Germinal center (tissue), 1 donor: ENCODE results near the gene KLK5.
"Not testable (repeated sequence)": the region's sequence is repeated elsewhere in the genome, so short reads cannot be mapped to it uniquely, and the experiment has no call there.

Source experiments
- DNase-seq: peaks from one replicate; pipeline ENCODE4 v3.0.0; 2012; ENCODE audit warnings: mixed read lengths, low spot score

The KLK5 gene

GRCh38 chr19:50921426-50922316 is 31.2 kb downstream of the KLK5 start:
- DNase-seq: no peak

- DNase-seq: no peak
These were observed 36.8 kb downstream of the KLK5 start for GRCh38 chr19:50916069-50916468.

- DNase-seq: no peak
These were observed 39.8 kb downstream of the KLK5 start for GRCh38 chr19:50912727-50913716.

GRCh38 chr19:50912102-50912599 is 40.7 kb downstream of the KLK5 start:
- no peak for DNase-seq

- DNase-seq: no peak
These were observed 41.4 kb downstream of the KLK5 start, which contains the start of gene KLK4 for GRCh38 chr19:50911206-50912101. Gene KLK4 (minus strand): TSS chr19:50911395. CDS start chr19:50910738, 657 bp downstream.

- no peak for DNase-seq
These were observed 42.1 kb downstream of the KLK5 start for GRCh38 chr19:50910722-50911121.

- peak; percentile 82 for DNase-seq
These were observed 43.4 kb downstream of the KLK5 start for GRCh38 chr19:50909240-50910070.

- DNase-seq: no peak
These were observed 44.5 kb downstream of the KLK5 start for GRCh38 chr19:50908336-50908735.

GRCh38 chr19:50906217-50906616 is 46.6 kb downstream of the KLK5 start:
- DNase-seq: peak; percentile 49

GRCh38 chr19:50902640-50903039 is 50.2 kb downstream of the KLK5 start:
- DNase-seq: no peak

GRCh38 chr19:50899569-50899968 is 53.3 kb downstream of the KLK5 start:
- DNase-seq: no peak

GRCh38 chr19:50898018-50898417 is 54.8 kb downstream of the KLK5 start:
- no peak for DNase-seq

GRCh38 chr19:50897612-50898011 is 55.2 kb downstream of the KLK5 start:
- no peak for DNase-seq

GRCh38 chr19:50897191-50897607 is 55.6 kb downstream of the KLK5 start:
- DNase-seq: no peak

GRCh38 chr19:50896591-50897190 is 56.1 kb downstream of the KLK5 start:
- peak; percentile 60 for DNase-seq

- not testable (repeated sequence) for DNase-seq
These were observed 56.7 kb downstream of the KLK5 start for GRCh38 chr19:50896089-50896590.

- no peak for DNase-seq
These were observed 58.1 kb downstream of the KLK5 start for GRCh38 chr19:50894478-50895356.
